GM18861 (cell line): ENCODE results near the gene ATRIP.

Source experiments
- ATAC-seq: cut with Tn5 transposase; IDR thresholded peaks from one replicate; pipeline ENCODE4 v1.9.1; 2021; ENCODE audit not compliant: unreplicated experiment

The ATRIP gene

GRCh38 chr3:48423241-48423882, 23.2 kb upstream of the ATRIP start:
- no peak for ATAC-seq

- no peak for ATAC-seq
Observed at GRCh38 chr3:48423883-48424695, 22.4 kb upstream of the ATRIP start.

- ATAC-seq: no peak
Observed at GRCh38 chr3:48425281-48425812, 21.2 kb upstream of the ATRIP start.

GRCh38 chr3:48426401-48426909, 20.1 kb upstream of the ATRIP start:
- no peak for ATAC-seq

- no peak for ATAC-seq
Observed at GRCh38 chr3:48426944-48427629, 19.4 kb upstream of the ATRIP start.

- ATAC-seq: no peak
Observed at GRCh38 chr3:48427630-48427962, 18.9 kb upstream of the ATRIP start.

- ATAC-seq: no peak
Observed at GRCh38 chr3:48428088-48428571, 18.4 kb upstream of the ATRIP start.

GRCh38 chr3:48428572-48429316, 17.8 kb upstream of the ATRIP start:
- no peak for ATAC-seq

GRCh38 chr3:48429317-48429959, 17.1 kb upstream of the ATRIP start:
- no peak for ATAC-seq

- no peak for ATAC-seq
Observed at GRCh38 chr3:48429960-48430707, 16.4 kb upstream of the ATRIP start, which contains the start of gene PLXNB1. Gene PLXNB1, minus strand, starts transcription at chr3:48430086. Its CDS starts 5,475 bp downstream, at chr3:48424611.

GRCh38 chr3:48430708-48431101, 15.8 kb upstream of the ATRIP start:
- ATAC-seq: no peak

GRCh38 chr3:48431224-48432029, 15.1 kb upstream of the ATRIP start:
- ATAC-seq: no peak

- ATAC-seq: no peak
Observed at GRCh38 chr3:48432411-48433371, 13.8 kb upstream of the ATRIP start.

- ATAC-seq: no peak
Observed at GRCh38 chr3:48433472-48434118, 12.9 kb upstream of the ATRIP start.

GRCh38 chr3:48434591-48435222, 11.8 kb upstream of the ATRIP start:
- ATAC-seq: no peak

- ATAC-seq: no peak
Observed at GRCh38 chr3:48435223-48435595, 11.3 kb upstream of the ATRIP start.
